Measurements from ENCODE around the gene UNC5A. TPM values are rescaled to one million over a fixed set of nuclear protein-coding genes. Genes with fewer than 3 reads are reported as not detected.

Gene UNC5A
- total RNA-seq, 1 donor from 2014 or later: 5.6 TPM

DNA sequence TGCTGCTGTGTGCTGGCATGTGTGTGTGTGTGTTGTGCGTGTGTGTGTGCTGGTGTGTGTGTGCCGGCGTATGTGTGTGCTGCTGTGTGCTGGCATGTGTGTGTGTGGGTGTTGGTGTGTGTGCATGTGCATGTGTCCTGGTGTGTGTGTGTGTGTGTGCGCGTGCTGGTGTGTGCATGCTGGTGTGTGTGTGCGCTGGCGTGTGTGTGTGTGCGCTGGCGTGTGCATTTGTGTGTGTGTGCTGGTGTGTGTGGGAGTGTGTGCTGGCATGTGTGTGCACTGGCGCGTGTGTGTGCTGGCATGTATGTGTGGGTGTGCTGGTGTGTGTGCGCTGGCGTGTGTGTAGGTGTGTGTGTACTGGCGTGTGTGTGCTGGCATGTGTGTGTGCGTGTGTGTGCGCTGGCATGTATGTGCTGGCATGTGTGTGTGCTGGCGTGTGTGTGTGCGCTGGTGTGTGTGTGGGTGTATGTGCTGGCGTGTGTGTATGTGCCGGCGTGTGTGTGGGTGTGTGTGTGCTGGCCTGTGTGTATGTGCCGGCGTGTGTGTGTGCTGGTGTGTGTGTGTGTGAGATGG, 20.1 kb downstream of the UNC5A start:
- Mint-ChIP-seq H3K9me3 (ENCODE audit: unreplicated experiment) (peaks cover 4% of the 10 kb centered on the region), H3K27me3 (ENCODE audit: unreplicated experiment) (peaks cover 10% of the 10 kb centered on the region), H3K27ac (ENCODE audit: unreplicated experiment) (no peak overlapping the region), H3K36me3 (ENCODE audit: unreplicated experiment) (peaks cover 4% of the 10 kb centered on the region), H3K4me1 (ENCODE audit: low read depth, unreplicated experiment) (peaks cover 4% of the 10 kb centered on the region), H3K4me3 (ENCODE audit: unreplicated experiment) (no peak overlapping the region)
- no peak for DNase-seq
- TF ChIP-seq, protein P1, sequence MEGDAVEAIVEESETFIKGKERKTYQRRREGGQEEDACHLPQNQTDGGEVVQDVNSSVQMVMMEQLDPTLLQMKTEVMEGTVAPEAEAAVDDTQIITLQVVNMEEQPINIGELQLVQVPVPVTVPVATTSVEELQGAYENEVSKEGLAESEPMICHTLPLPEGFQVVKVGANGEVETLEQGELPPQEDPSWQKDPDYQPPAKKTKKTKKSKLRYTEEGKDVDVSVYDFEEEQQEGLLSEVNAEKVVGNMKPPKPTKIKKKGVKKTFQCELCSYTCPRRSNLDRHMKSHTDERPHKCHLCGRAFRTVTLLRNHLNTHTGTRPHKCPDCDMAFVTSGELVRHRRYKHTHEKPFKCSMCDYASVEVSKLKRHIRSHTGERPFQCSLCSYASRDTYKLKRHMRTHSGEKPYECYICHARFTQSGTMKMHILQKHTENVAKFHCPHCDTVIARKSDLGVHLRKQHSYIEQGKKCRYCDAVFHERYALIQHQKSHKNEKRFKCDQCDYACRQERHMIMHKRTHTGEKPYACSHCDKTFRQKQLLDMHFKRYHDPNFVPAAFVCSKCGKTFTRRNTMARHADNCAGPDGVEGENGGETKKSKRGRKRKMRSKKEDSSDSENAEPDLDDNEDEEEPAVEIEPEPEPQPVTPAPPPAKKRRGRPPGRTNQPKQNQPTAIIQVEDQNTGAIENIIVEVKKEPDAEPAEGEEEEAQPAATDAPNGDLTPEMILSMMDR (IDR thresholded peaks at IDR 0.05; ENCODE audit: partially characterized antibody, unreplicated experiment): no peak

DNA sequence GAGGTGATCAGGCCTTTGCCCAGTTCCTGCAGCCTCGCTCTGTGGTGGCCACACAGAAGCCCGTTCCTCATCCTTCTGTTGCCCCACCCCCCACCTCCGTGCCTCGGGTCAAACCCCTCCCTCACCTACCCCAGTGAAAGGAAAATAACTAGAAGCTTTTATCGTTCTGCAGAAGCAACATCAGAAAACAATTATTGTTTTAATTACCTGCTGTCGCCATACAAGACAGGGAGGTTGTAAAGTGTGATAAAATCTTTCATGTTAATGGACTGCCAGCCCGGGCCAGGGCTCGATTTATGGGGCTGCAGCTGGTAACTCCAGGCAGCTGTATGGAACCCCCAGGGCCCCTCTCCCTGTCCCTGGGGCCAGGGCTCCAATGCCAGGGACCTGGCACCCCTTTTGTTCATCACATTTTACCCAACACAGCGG, 20.6 kb downstream of the UNC5A start:
- Mint-ChIP-seq H3K4me3 (ENCODE audit: unreplicated experiment) (no peak overlapping the region), H3K27ac (ENCODE audit: unreplicated experiment) (no peak overlapping the region), H3K4me1 (ENCODE audit: low read depth, unreplicated experiment) (peaks cover 8% of the 10 kb centered on the region)

DNA sequence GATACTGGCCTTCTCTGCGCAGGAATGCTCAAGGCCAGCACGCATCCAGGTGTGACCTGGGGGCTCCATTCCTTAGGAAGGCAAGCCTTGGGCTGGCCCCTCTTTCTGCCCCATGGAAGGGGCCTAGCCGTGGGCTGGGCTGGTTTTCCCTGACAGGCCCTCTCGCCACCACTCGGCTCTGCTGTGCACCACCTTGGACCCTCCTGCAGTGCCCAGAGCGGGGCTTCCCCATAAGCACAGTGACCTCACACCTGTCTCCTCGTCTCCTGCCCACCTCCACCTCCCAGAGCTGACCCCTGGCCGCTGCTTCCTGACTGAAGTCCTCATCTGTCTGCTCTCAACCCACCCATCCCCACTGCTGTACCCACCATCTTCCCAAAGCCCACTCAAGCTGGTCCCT, 21.1 kb downstream of the UNC5A start:
- H3K9me3 Mint-ChIP-seq (ENCODE audit: unreplicated experiment): peaks cover 6% of the 10 kb centered on the region

More for the DNA sequence above, 20.6 kb downstream of the UNC5A start:
- DNase-seq: no peak
- H3K9me3 Mint-ChIP-seq (ENCODE audit: unreplicated experiment): peaks cover 6% of the 10 kb centered on the region
- H3K27me3 Mint-ChIP-seq (ENCODE audit: unreplicated experiment): peaks cover 13% of the 10 kb centered on the region
- peaks cover 4% of the 10 kb centered on the region for H3K36me3 Mint-ChIP-seq (ENCODE audit: unreplicated experiment)
- TF ChIP-seq, protein P1 (IDR thresholded peaks at IDR 0.05; ENCODE audit: partially characterized antibody, unreplicated experiment): no peak

DNA sequence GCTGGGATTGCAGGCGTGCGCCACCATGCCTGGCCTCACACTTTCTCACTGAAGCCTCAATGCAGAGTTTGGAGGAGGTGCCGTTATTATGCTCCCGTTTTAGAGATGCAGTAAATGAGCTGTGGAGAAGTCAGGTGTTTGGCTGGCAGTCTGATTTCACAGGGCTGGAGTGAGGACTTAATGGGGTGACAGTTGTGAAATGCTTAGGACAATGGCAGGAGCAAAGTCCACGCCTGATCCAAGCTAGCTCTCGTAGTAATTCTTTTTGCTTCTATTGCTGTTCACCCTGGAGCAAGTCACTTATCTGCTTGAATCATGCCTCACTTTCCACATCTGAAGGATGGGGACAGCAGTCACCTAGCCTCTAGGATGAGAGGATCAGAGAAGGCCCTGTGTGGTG, 21.8 kb downstream of the UNC5A start:
- Mint-ChIP-seq H3K27me3 (ENCODE audit: unreplicated experiment) (peaks cover 16% of the 10 kb centered on the region), H3K9me3 (ENCODE audit: unreplicated experiment) (peaks cover 6% of the 10 kb centered on the region), H3K4me3 (ENCODE audit: unreplicated experiment) (no peak overlapping the region), H3K4me1 (ENCODE audit: low read depth, unreplicated experiment) (peaks cover 13% of the 10 kb centered on the region), H3K27ac (ENCODE audit: unreplicated experiment) (no peak overlapping the region), H3K36me3 (ENCODE audit: unreplicated experiment) (peaks cover 4% of the 10 kb centered on the region)
- no peak for DNase-seq
- TF ChIP-seq, protein P1 (IDR thresholded peaks at IDR 0.05; ENCODE audit: partially characterized antibody, unreplicated experiment): no peak

More for the DNA sequence above, 21.1 kb downstream of the UNC5A start:
- no peak for DNase-seq
- TF ChIP-seq, protein P1 (IDR thresholded peaks at IDR 0.05; ENCODE audit: partially characterized antibody, unreplicated experiment): no peak
- Mint-ChIP-seq H3K27me3 (ENCODE audit: unreplicated experiment) (peaks cover 16% of the 10 kb centered on the region), H3K4me1 (ENCODE audit: low read depth, unreplicated experiment) (peaks cover 12% of the 10 kb centered on the region), H3K27ac (ENCODE audit: unreplicated experiment) (no peak overlapping the region), H3K36me3 (ENCODE audit: unreplicated experiment) (peaks cover 4% of the 10 kb centered on the region), H3K4me3 (ENCODE audit: unreplicated experiment) (no peak overlapping the region)

DNA sequence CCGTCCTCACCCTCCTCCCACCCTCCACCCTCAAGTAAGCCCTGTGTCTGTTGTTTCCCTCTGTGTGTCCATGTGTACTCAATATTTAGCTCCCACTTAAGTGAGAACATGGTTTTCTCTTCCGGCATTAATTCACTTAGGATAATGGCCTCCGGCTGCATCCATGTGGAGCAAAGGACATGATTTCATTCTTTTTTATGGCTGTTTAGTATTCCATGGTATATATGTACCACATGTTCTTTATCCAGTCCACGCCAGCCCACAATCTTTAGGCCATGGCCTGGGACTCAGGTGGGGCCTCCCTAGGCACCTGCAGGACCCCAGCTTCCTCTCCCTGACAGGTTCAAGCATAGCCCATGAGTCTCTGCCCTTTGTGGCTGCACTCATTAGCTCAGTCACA, 22.9 kb downstream of the UNC5A start:
- TF ChIP-seq, protein P1 (IDR thresholded peaks at IDR 0.05; ENCODE audit: partially characterized antibody, unreplicated experiment): no peak
- H3K4me1 Mint-ChIP-seq (ENCODE audit: low read depth, unreplicated experiment): peaks cover 19% of the 10 kb centered on the region
- peaks cover 15% of the 10 kb centered on the region for H3K27me3 Mint-ChIP-seq (ENCODE audit: unreplicated experiment)
- DNase-seq: no peak
- peaks cover 6% of the 10 kb centered on the region for H3K9me3 Mint-ChIP-seq (ENCODE audit: unreplicated experiment)
- H3K36me3 Mint-ChIP-seq (ENCODE audit: unreplicated experiment): peaks cover 4% of the 10 kb centered on the region
- H3K4me3 Mint-ChIP-seq (ENCODE audit: unreplicated experiment): no peak overlapping the region
- H3K27ac Mint-ChIP-seq (ENCODE audit: unreplicated experiment): no peak overlapping the region

Measured in glutamatergic neuron (in vitro differentiated cells).